ENCODE measurements around the gene MIDN.

GRCh38 chr19:1258163-1258492 lies 9.7 kb downstream of the MIDN start:
- TF ChIP-seq RAD21 (IDR thresholded peaks at IDR 0.05; ENCODE audit: low read length) (no peak), CTCF (conservative IDR thresholded peaks at IDR 0.05; ENCODE audit: low read depth, low read length) (no peak), POLR2A (IDR thresholded peaks at IDR 0.05; ENCODE audit: low read depth, low read length) (no peak), SMC3 (IDR thresholded peaks at IDR 0.05; ENCODE audit: low read depth, low read length) (no peak), ELK1 (IDR thresholded peaks at IDR 0.05; ENCODE audit: borderline replicate concordance, low read depth, low read length) (no peak), CEBPB (IDR thresholded peaks at IDR 0.05; ENCODE audit: low read depth, low read length) (no peak), CHD1 (IDR thresholded peaks at IDR 0.05; ENCODE audit: low read depth, low read length) (no peak), MXI1 (IDR thresholded peaks at IDR 0.05; ENCODE audit: borderline replicate concordance, low read depth, low read length) (no peak), RCOR1 (IDR thresholded peaks at IDR 0.05; ENCODE audit: insufficient replicate concordance, low read length) (no peak), USF2 (IDR thresholded peaks at IDR 0.05; ENCODE audit: low read depth, low read length) (no peak)
